ENCODE results near the gene PHAF1. TPM values are rescaled to one million over a fixed set of nuclear protein-coding genes. Genes with fewer than 3 reads are reported as not detected.

Gene PHAF1
- 13.6 TPM for polyA plus RNA-seq (2013, experiment 1 of 2)
- polyA plus RNA-seq (2013, experiment 2 of 2) = 13.0 TPM

GRCh38 chr16:67109407-67110135 lies at the start of gene PHAF1:
TSS of gene PHAF1 (plus strand) at chr16:67109941. CDS start at chr16:67110176, 235 bp downstream.
- peaks cover 15% of the 10 kb centered on the region for H3K79me1 ChIP-seq (replicated peaks; ENCODE audit: low read length, poor library complexity, severe bottlenecking)
- peak within 1 kb of the TSS; percentile 91 for H3K4me2 ChIP-seq (ENCODE audit: low read length, poor library complexity, severe bottlenecking)
- H3K4me1 ChIP-seq (ENCODE audit: control insufficient read depth, insufficient read depth, low read depth, low read length) = peaks cover 10% of the 10 kb centered on the region
- H2AK5ac ChIP-seq (ENCODE audit: low read length, severe bottlenecking) = no peak within 1 kb of the TSS
- H2BK5ac ChIP-seq (ENCODE audit: low read depth, low read length, poor library complexity, severe bottlenecking) = no peak within 1 kb of the TSS
- H4K91ac ChIP-seq (ENCODE audit: low read length) = peak within 1 kb of the TSS; percentile 83
- H3K4ac ChIP-seq (ENCODE audit: low read depth in 1 of 2, low read length in 2 of 2) = peak within 1 kb of the TSS; percentile 19 to 65
- H2AFZ ChIP-seq (ENCODE audit: low read depth, low read length) = peak within 1 kb of the TSS; percentile 74
- H3K18ac ChIP-seq (ENCODE audit: low read depth in 1 of 2, low read length in 2 of 2) = peak within 1 kb of the TSS; percentile 91 to 93
- peak within 1 kb of the TSS; percentile 88 for H4K8ac ChIP-seq (ENCODE audit: low read length)
- peaks cover 0 to 12% of the 10 kb centered on the region in 2 experiments for H3K36me3 ChIP-seq (ENCODE audit: control insufficient read depth in 1 of 2, insufficient read depth in 2 of 2, low read depth in 1 of 2, low read length in 2 of 2)
- peak within 1 kb of the TSS; percentile 67 for H3K27ac ChIP-seq (ENCODE audit: low read length, poor library complexity, severe bottlenecking)
- peak within 1 kb of the TSS; percentile 88 for H3K9ac ChIP-seq (ENCODE audit: low read length)
- DNase-seq = peak; percentile 89
- WGBS = 3% methylated on average over 31 of the region's 63 CpGs
- peak within 1 kb of the TSS in 1 of 2 experiments; percentile 48 for H3K14ac ChIP-seq (ENCODE audit: low read length in 2 of 2)
- no peak within 1 kb of the TSS for H3K23ac ChIP-seq (ENCODE audit: low read length in 2 of 2)
- H3K9me3 ChIP-seq (ENCODE audit: control insufficient read depth, low read length) = no peaks in the 10 kb centered on the region
- peak within 1 kb of the TSS; percentile 21 to 31 for H2BK12ac ChIP-seq (ENCODE audit: low read length in 2 of 2)
- H3K27me3 ChIP-seq (ENCODE audit: control insufficient read depth in 1 of 2, insufficient read depth in 1 of 2, low read length in 2 of 2) = no peaks in the 10 kb centered on the region
- H2BK120ac ChIP-seq (ENCODE audit: low read depth, low read length) = no peak within 1 kb of the TSS
- peak within 1 kb of the TSS; percentile 94 to 99 for H3K4me3 ChIP-seq (ENCODE audit: insufficient read depth in 1 of 2, low read depth in 1 of 2, low read length in 2 of 2)
- no peak within 1 kb of the TSS for H2BK15ac ChIP-seq (ENCODE audit: low read depth, poor library complexity, severe bottlenecking)

GRCh38 chr16:67063008-67063407 lies 46.7 kb upstream of the PHAF1 start:
- H3K4ac ChIP-seq (ENCODE audit: low read depth in 1 of 2, low read length in 2 of 2) = no peak overlapping the region
- H2AFZ ChIP-seq (ENCODE audit: low read depth, low read length) = no peak overlapping the region
- no peak overlapping the region for H3K4me2 ChIP-seq (ENCODE audit: low read length, poor library complexity, severe bottlenecking)
- H4K91ac ChIP-seq (ENCODE audit: low read length) = no peak overlapping the region
- DNase-seq = no peak
- H2BK5ac ChIP-seq (ENCODE audit: low read depth, low read length, poor library complexity, severe bottlenecking) = no peak overlapping the region
- no peak overlapping the region for H3K18ac ChIP-seq (ENCODE audit: low read depth in 1 of 2, low read length in 2 of 2)
- H3K9ac ChIP-seq (ENCODE audit: low read length) = no peak overlapping the region
- H3K4me3 ChIP-seq (ENCODE audit: insufficient read depth in 1 of 2, low read depth in 1 of 2, low read length in 2 of 2) = no peak overlapping the region
- no peaks in the 10 kb centered on the region for H3K27me3 ChIP-seq (ENCODE audit: control insufficient read depth in 1 of 2, insufficient read depth in 1 of 2, low read length in 2 of 2)
- H3K27ac ChIP-seq (ENCODE audit: low read length, poor library complexity, severe bottlenecking) = no peak overlapping the region
- no peak overlapping the region for H2BK120ac ChIP-seq (ENCODE audit: low read depth, low read length)
- no peak overlapping the region for H2BK15ac ChIP-seq (ENCODE audit: low read depth, poor library complexity, severe bottlenecking)
- no peak overlapping the region for H2BK12ac ChIP-seq (ENCODE audit: low read length in 2 of 2)
- no peak overlapping the region for H3K14ac ChIP-seq (ENCODE audit: low read length in 2 of 2)
- H4K8ac ChIP-seq (ENCODE audit: low read length) = no peak overlapping the region
- 89% methylated on average over 2 of the region's 2 CpGs for WGBS
- H3K36me3 ChIP-seq (ENCODE audit: control insufficient read depth in 1 of 2, insufficient read depth in 2 of 2, low read depth in 1 of 2, low read length in 2 of 2) = peaks cover 11 to 14% of the 10 kb centered on the region in 2 experiments
- no peaks in the 10 kb centered on the region for H3K9me3 ChIP-seq (ENCODE audit: control insufficient read depth, low read length)
- H3K79me1 ChIP-seq (replicated peaks; ENCODE audit: low read length, poor library complexity, severe bottlenecking) = peaks cover 24% of the 10 kb centered on the region
- no peak overlapping the region for H2AK5ac ChIP-seq (ENCODE audit: low read length, severe bottlenecking)
- no peak overlapping the region for H3K23ac ChIP-seq (ENCODE audit: low read length in 2 of 2)
- peaks cover 2% of the 10 kb centered on the region for H3K4me1 ChIP-seq (ENCODE audit: control insufficient read depth, insufficient read depth, low read depth, low read length)

GRCh38 chr16:67068212-67068753 lies 41.5 kb upstream of the PHAF1 start:
- Histone ChIP-seq H3K27me3 (ENCODE audit: control insufficient read depth in 1 of 2, insufficient read depth in 1 of 2, low read length in 2 of 2) (no peaks in the 10 kb centered on the region), H3K14ac (ENCODE audit: low read length in 2 of 2) (no peak overlapping the region), H3K23ac (ENCODE audit: low read length in 2 of 2) (no peak overlapping the region), H3K4me1 (ENCODE audit: control insufficient read depth, insufficient read depth, low read depth, low read length) (no peaks in the 10 kb centered on the region), H3K4me3 (ENCODE audit: insufficient read depth in 1 of 2, low read depth in 1 of 2, low read length in 2 of 2) (no peak overlapping the region), H2AK5ac (ENCODE audit: low read length, severe bottlenecking) (no peak overlapping the region), H3K9me3 (ENCODE audit: control insufficient read depth, low read length) (no peaks in the 10 kb centered on the region), H2BK120ac (ENCODE audit: low read depth, low read length) (no peak overlapping the region), H2AFZ (ENCODE audit: low read depth, low read length) (no peak overlapping the region), H4K91ac (ENCODE audit: low read length) (no peak overlapping the region), H2BK15ac (ENCODE audit: low read depth, poor library complexity, severe bottlenecking) (no peak overlapping the region), H3K4ac (ENCODE audit: low read depth in 1 of 2, low read length in 2 of 2) (no peak overlapping the region), H3K79me1 (replicated peaks; ENCODE audit: low read length, poor library complexity, severe bottlenecking) (peaks cover 23% of the 10 kb centered on the region), H3K18ac (ENCODE audit: low read depth in 1 of 2, low read length in 2 of 2) (no peak overlapping the region), H3K9ac (ENCODE audit: low read length) (no peak overlapping the region), H2BK5ac (ENCODE audit: low read depth, low read length, poor library complexity, severe bottlenecking) (no peak overlapping the region), H3K36me3 (ENCODE audit: control insufficient read depth in 1 of 2, insufficient read depth in 2 of 2, low read depth in 1 of 2, low read length in 2 of 2) (peaks cover 20 to 50% of the 10 kb centered on the region in 2 experiments), H4K8ac (ENCODE audit: low read length) (no peak overlapping the region), H2BK12ac (ENCODE audit: low read length in 2 of 2) (no peak overlapping the region), H3K27ac (ENCODE audit: low read length, poor library complexity, severe bottlenecking) (no peak overlapping the region), H3K4me2 (ENCODE audit: low read length, poor library complexity, severe bottlenecking) (no peak overlapping the region)
- 91% methylated on average over 1 of the region's 2 CpGs for WGBS
- DNase-seq = peak; percentile 33

GRCh38 chr16:67071476-67072048 lies 38.2 kb upstream of the PHAF1 start:
- Histone ChIP-seq H2AFZ (ENCODE audit: low read depth, low read length) (no peak overlapping the region), H3K23ac (ENCODE audit: low read length in 2 of 2) (no peak overlapping the region), H4K91ac (ENCODE audit: low read length) (no peak overlapping the region), H2BK5ac (ENCODE audit: low read depth, low read length, poor library complexity, severe bottlenecking) (no peak overlapping the region), H4K8ac (ENCODE audit: low read length) (no peak overlapping the region), H3K79me1 (replicated peaks; ENCODE audit: low read length, poor library complexity, severe bottlenecking) (peaks cover 22% of the 10 kb centered on the region), H3K4me3 (ENCODE audit: insufficient read depth in 1 of 2, low read depth in 1 of 2, low read length in 2 of 2) (no peak overlapping the region), H2BK15ac (ENCODE audit: low read depth, poor library complexity, severe bottlenecking) (no peak overlapping the region), H2AK5ac (ENCODE audit: low read length, severe bottlenecking) (no peak overlapping the region), H2BK120ac (ENCODE audit: low read depth, low read length) (no peak overlapping the region), H3K9me3 (ENCODE audit: control insufficient read depth, low read length) (no peaks in the 10 kb centered on the region), H3K9ac (ENCODE audit: low read length) (no peak overlapping the region), H3K27ac (ENCODE audit: low read length, poor library complexity, severe bottlenecking) (no peak overlapping the region), H3K4me1 (ENCODE audit: control insufficient read depth, insufficient read depth, low read depth, low read length) (no peaks in the 10 kb centered on the region), H3K4ac (ENCODE audit: low read depth in 1 of 2, low read length in 2 of 2) (no peak overlapping the region), H3K27me3 (ENCODE audit: control insufficient read depth in 1 of 2, insufficient read depth in 1 of 2, low read length in 2 of 2) (no peaks in the 10 kb centered on the region), H3K36me3 (ENCODE audit: control insufficient read depth in 1 of 2, insufficient read depth in 2 of 2, low read depth in 1 of 2, low read length in 2 of 2) (peaks cover 24 to 75% of the 10 kb centered on the region in 2 experiments), H3K4me2 (ENCODE audit: low read length, poor library complexity, severe bottlenecking) (no peak overlapping the region), H2BK12ac (ENCODE audit: low read length in 2 of 2) (no peak overlapping the region), H3K14ac (ENCODE audit: low read length in 2 of 2) (no peak overlapping the region), H3K18ac (ENCODE audit: low read depth in 1 of 2, low read length in 2 of 2) (no peak overlapping the region)
- 100% methylated on average over 2 of the region's 4 CpGs for WGBS
- no peak for DNase-seq
